Immature natural killer cell (primary cell): Measurements from ENCODE around the gene FLRT2. TPM values are rescaled to one million over a fixed set of nuclear protein-coding genes. Genes with fewer than 3 reads are reported as not detected.
A peak's percentile ranks its signal among the peaks of the same experiment; 100 is the strongest.

ENCODE experiments used
- DNase-seq, 3 donors: peaks; one replicate each; pipeline ENCODE4 v3.0.0; 2022; ENCODE audit warnings: mixed read lengths in 1 of 3
- H3K27ac Mint-ChIP-seq, 6 donors: one replicate each; pipeline ENCODE4 v1.8.0; 2020; ENCODE audit warnings: mixed read lengths in 6 of 6, mild to moderate bottlenecking in 5 of 6, inconsistent platforms in 4 of 6, moderate library complexity in 3 of 6
- H3K27me3 Mint-ChIP-seq, 3 donors: one replicate each; pipeline ENCODE4 v1.8.0; 2020 to 2021; ENCODE audit warnings: low read depth in 3 of 3, mild to moderate bottlenecking in 3 of 3, mixed read lengths in 3 of 3, moderate library complexity in 3 of 3, inconsistent platforms in 1 of 3
- H3K36me3 Mint-ChIP-seq, 3 donors: one replicate each; pipeline ENCODE4 v1.8.0; 2020; ENCODE audit warnings: mixed read lengths in 3 of 3, inconsistent platforms in 2 of 3, mild to moderate bottlenecking in 2 of 3
- H3K4me1 Mint-ChIP-seq, 2 donors: one replicate each; pipeline ENCODE4 v1.8.0; 2020; ENCODE audit warnings: inconsistent platforms in 2 of 2, mild to moderate bottlenecking in 2 of 2, mixed read lengths in 2 of 2, moderate library complexity in 1 of 2
- H3K4me3 Mint-ChIP-seq, 5 donors: one replicate each; pipeline ENCODE4 v1.8.0; 2020; ENCODE audit warnings: mild to moderate bottlenecking in 5 of 5, mixed read lengths in 5 of 5, inconsistent platforms in 3 of 5, moderate library complexity in 3 of 5
- H3K9me3 Mint-ChIP-seq, 6 donors: one replicate each; pipeline ENCODE4 v1.8.0; 2020; ENCODE audit warnings: mild to moderate bottlenecking in 6 of 6, mixed read lengths in 6 of 6, inconsistent platforms in 4 of 6, moderate library complexity in 3 of 6
- polyA plus RNA-seq, 3 donors: library from polyadenylated mRNA; unstranded; fragments of 300-500 nt; fragmentation: Illumina TruSeq; gene quantifications; one replicate each; pipeline ENCODE4 v1.2.3, GENCODE V29; 2021

Gene FLRT2
- polyA plus RNA-seq, 3 donors from 2014 or later: not detected

GRCh38 chr14:85519661-85520305 is 10.2 kb upstream of the FLRT2 start:
- Mint-ChIP-seq H3K36me3 (no peaks in the 10 kb centered on the region), H3K9me3 (peaks cover 0 to 4% (median 0%) of the 10 kb centered on the region in 6 donors), H3K27me3 (peaks cover 0 to 3% (median 2%) of the 10 kb centered on the region in 3 donors), H3K4me1 (no peaks in the 10 kb centered on the region), H3K27ac (no peak overlapping the region), H3K4me3 (no peak overlapping the region)
- DNase-seq: no peak

- DNase-seq: no peak
- H3K9me3 Mint-ChIP-seq: peaks cover 0 to 4% (median 0%) of the 10 kb centered on the region in 6 donors
- H3K4me3 Mint-ChIP-seq: no peak overlapping the region
- no peak overlapping the region for H3K27ac Mint-ChIP-seq
- H3K27me3 Mint-ChIP-seq: peaks cover 0 to 3% (median 2%) of the 10 kb centered on the region in 3 donors
- no peaks in the 10 kb centered on the region for H3K4me1 Mint-ChIP-seq
- no peaks in the 10 kb centered on the region for H3K36me3 Mint-ChIP-seq
Measured at GRCh38 chr14:85520581-85520980, 9.4 kb upstream of the FLRT2 start.

- peaks cover 0 to 3% (median 2%) of the 10 kb centered on the region in 3 donors for H3K27me3 Mint-ChIP-seq
- no peak for DNase-seq
- no peaks in the 10 kb centered on the region for H3K9me3 Mint-ChIP-seq
- no peak overlapping the region for H3K4me3 Mint-ChIP-seq
- H3K36me3 Mint-ChIP-seq: no peaks in the 10 kb centered on the region
- no peak overlapping the region for H3K27ac Mint-ChIP-seq
- no peaks in the 10 kb centered on the region for H3K4me1 Mint-ChIP-seq
Measured at GRCh38 chr14:85523624-85524023, 6.3 kb upstream of the FLRT2 start.

- Mint-ChIP-seq H3K4me1 (peaks cover 27 to 28% of the 10 kb centered on the region in 2 donors), H3K4me3 (no peak overlapping the region), H3K27me3 (peaks cover 6 to 23% (median 9%) of the 10 kb centered on the region in 3 donors), H3K9me3 (peaks cover 0 to 2% (median 0%) of the 10 kb centered on the region in 6 donors), H3K36me3 (peaks cover 0 to 4% (median 0%) of the 10 kb centered on the region in 3 donors), H3K27ac (no peak overlapping the region)
- DNase-seq: no peak
Measured at GRCh38 chr14:85527006-85527405, 2.9 kb upstream of the FLRT2 start.

- Mint-ChIP-seq H3K27ac (no peak overlapping the region), H3K27me3 (peaks cover 6 to 28% (median 14%) of the 10 kb centered on the region in 3 donors), H3K4me1 (peaks cover 32 to 33% of the 10 kb centered on the region in 2 donors), H3K4me3 (no peak overlapping the region), H3K36me3 (peaks cover 0 to 4% (median 0%) of the 10 kb centered on the region in 3 donors), H3K9me3 (peaks cover 0 to 2% (median 0%) of the 10 kb centered on the region in 6 donors)
- DNase-seq: no peak
Measured at GRCh38 chr14:85527445-85528035, 2.4 kb upstream of the FLRT2 start.

- peaks cover 0 to 4% (median 0%) of the 10 kb centered on the region in 3 donors for H3K36me3 Mint-ChIP-seq
- H3K4me1 Mint-ChIP-seq: peaks cover 37 to 39% of the 10 kb centered on the region in 2 donors
- no peak overlapping the region for H3K4me3 Mint-ChIP-seq
- H3K27me3 Mint-ChIP-seq: peaks cover 8 to 32% (median 18%) of the 10 kb centered on the region in 3 donors
- no peak overlapping the region for H3K27ac Mint-ChIP-seq
- no peak for DNase-seq
- peaks cover 0 to 5% (median 0%) of the 10 kb centered on the region in 6 donors for H3K9me3 Mint-ChIP-seq
Measured at GRCh38 chr14:85528080-85528896, 1.7 kb upstream of the FLRT2 start.

- Mint-ChIP-seq H3K27me3 (peaks cover 8 to 34% (median 18%) of the 10 kb centered on the region in 3 donors), H3K27ac (no peak overlapping the region), H3K36me3 (peaks cover 0 to 4% (median 0%) of the 10 kb centered on the region in 3 donors), H3K4me3 (peak overlapping the region in 1 of 5 donors; percentile 40), H3K4me1 (peaks cover 38 to 41% of the 10 kb centered on the region in 2 donors), H3K9me3 (peaks cover 0 to 5% (median 0%) of the 10 kb centered on the region in 6 donors)
- no peak for DNase-seq
Measured at GRCh38 chr14:85528897-85529631, 880 bp upstream of the FLRT2 start.

- no peak for DNase-seq
- peaks cover 0 to 5% (median 0%) of the 10 kb centered on the region in 6 donors for H3K9me3 Mint-ChIP-seq
- H3K4me1 Mint-ChIP-seq: peaks cover 38 to 50% of the 10 kb centered on the region in 2 donors
- H3K4me3 Mint-ChIP-seq: peak overlapping the region in 4 of 5 donors; percentile 15 to 93 (median 84)
- peaks cover 0 to 4% (median 3%) of the 10 kb centered on the region in 3 donors for H3K36me3 Mint-ChIP-seq
- H3K27ac Mint-ChIP-seq: no peak overlapping the region
- H3K27me3 Mint-ChIP-seq: peaks cover 13 to 45% (median 22%) of the 10 kb centered on the region in 3 donors
Measured at GRCh38 chr14:85530626-85531025, 682 bp downstream of the FLRT2 start.

GRCh38 chr14:85531141-85531586 is 1.2 kb downstream of the FLRT2 start:
- H3K27me3 Mint-ChIP-seq: peaks cover 13 to 47% (median 24%) of the 10 kb centered on the region in 3 donors

GRCh38 chr14:85531587-85532373 is 1.8 kb downstream of the FLRT2 start:
- H3K36me3 Mint-ChIP-seq: peaks cover 0 to 4% (median 3%) of the 10 kb centered on the region in 3 donors
- H3K27ac Mint-ChIP-seq: no peak overlapping the region
- peak overlapping the region; percentile 68 to 93 (median 83) for H3K4me3 Mint-ChIP-seq
- peaks cover 13 to 47% (median 23%) of the 10 kb centered on the region in 3 donors for H3K27me3 Mint-ChIP-seq
- H3K9me3 Mint-ChIP-seq: peaks cover 0 to 5% (median 0%) of the 10 kb centered on the region in 6 donors
- DNase-seq: no peak
- H3K4me1 Mint-ChIP-seq: peaks cover 38 to 50% of the 10 kb centered on the region in 2 donors

More at GRCh38 chr14:85531141-85531586, 1.2 kb downstream of the FLRT2 start:
- Mint-ChIP-seq H3K27ac (no peak overlapping the region), H3K4me1 (peaks cover 38 to 50% of the 10 kb centered on the region in 2 donors), H3K4me3 (peak overlapping the region in 4 of 5 donors; percentile 82 to 93 (median 84)), H3K36me3 (peaks cover 0 to 4% (median 3%) of the 10 kb centered on the region in 3 donors), H3K9me3 (peaks cover 0 to 5% (median 0%) of the 10 kb centered on the region in 6 donors)
- no peak for DNase-seq

GRCh38 chr14:85532374-85533022 is 2.6 kb downstream of the FLRT2 start:
- H3K9me3 Mint-ChIP-seq: peaks cover 0 to 5% (median 0%) of the 10 kb centered on the region in 6 donors
- H3K36me3 Mint-ChIP-seq: peaks cover 0 to 4% (median 3%) of the 10 kb centered on the region in 3 donors
- peaks cover 16 to 47% (median 23%) of the 10 kb centered on the region in 3 donors for H3K27me3 Mint-ChIP-seq
- peaks cover 38 to 50% of the 10 kb centered on the region in 2 donors for H3K4me1 Mint-ChIP-seq
- no peak for DNase-seq
- H3K4me3 Mint-ChIP-seq: peak overlapping the region; percentile 68 to 93 (median 83)
- H3K27ac Mint-ChIP-seq: no peak overlapping the region
